ENCODE measurements around the gene FAM131C. TPM values are rescaled to one million over a fixed set of nuclear protein-coding genes. Genes with fewer than 3 reads are reported as not detected.

The FAM131C gene, protein sequence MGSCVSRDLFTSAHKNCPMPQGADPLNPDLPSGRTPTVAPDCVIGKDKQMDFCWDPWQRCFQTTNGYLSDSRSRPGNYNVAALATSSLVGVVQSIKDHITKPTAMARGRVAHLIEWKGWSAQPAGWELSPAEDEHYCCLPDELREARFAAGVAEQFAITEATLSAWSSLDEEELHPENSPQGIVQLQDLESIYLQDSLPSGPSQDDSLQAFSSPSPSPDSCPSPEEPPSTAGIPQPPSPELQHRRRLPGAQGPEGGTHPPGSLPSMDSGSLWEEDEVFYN
- 0.36 TPM in 1 of 2 replicates, not detected in the other for total RNA-seq

DNA sequence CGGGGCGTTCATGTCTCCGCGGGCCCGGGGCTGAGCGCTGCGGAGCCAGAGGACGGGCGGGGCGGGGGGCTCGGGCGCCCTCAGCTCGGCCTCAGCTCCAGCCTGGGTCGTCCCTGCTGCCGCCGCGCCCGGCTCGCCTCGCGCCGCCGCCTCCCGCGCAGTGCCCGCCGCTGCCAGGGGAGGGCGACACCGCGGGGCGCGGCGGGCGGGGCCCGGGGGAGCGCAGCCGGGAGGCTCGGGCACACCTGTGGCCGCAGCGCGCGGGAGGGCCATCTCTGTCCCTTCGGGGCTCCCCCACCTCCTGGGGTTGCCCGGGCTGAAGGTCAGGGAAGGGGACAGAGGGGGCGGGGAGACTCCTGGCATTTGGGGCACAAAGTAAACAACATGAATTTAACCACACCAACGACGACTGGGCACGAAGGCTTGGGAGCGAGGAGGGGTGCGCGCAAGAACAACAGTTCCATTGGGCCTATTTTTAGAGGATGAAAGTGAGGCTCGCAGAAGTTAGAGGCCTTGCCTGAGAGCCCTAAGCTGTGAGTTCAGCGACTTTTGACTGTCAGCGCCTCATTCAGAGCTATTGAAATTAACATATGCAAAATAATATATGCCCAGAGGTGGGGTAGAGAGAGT is at the start of gene FAM131C:
Gene FAM131C, minus strand, starts transcription at position 162 of the 630 bp plus-strand sequence. CDS start 209 bp downstream, outside the sequence.
- Histone ChIP-seq H2AFZ (ENCODE audit: low read length) (peak within 1 kb of the TSS; percentile 75), H3K9me3 (ENCODE audit: low read depth, low read length) (no peaks in the 10 kb centered on the region), H3K4me1 (ENCODE audit: insufficient read depth, low read length) (peaks cover 31% of the 10 kb centered on the region), H3K4me2 (ENCODE audit: insufficient read depth, low read length) (peak within 1 kb of the TSS; percentile 76), H4K20me1 (ENCODE audit: insufficient read depth, low read length) (no peaks in the 10 kb centered on the region), H3K36me3 (ENCODE audit: insufficient read depth, low read length) (no peaks in the 10 kb centered on the region), H3K4me3 (ENCODE audit: insufficient read depth, low read length) (peak within 1 kb of the TSS; percentile 66), H3K27ac (ENCODE audit: low read depth, low read length) (no peak within 1 kb of the TSS), H3K79me2 (ENCODE audit: insufficient read depth, low read length) (no peaks in the 10 kb centered on the region), H3K27me3 (ENCODE audit: insufficient read depth, low read length) (no peaks in the 10 kb centered on the region)
- TF ChIP-seq, protein P1, sequence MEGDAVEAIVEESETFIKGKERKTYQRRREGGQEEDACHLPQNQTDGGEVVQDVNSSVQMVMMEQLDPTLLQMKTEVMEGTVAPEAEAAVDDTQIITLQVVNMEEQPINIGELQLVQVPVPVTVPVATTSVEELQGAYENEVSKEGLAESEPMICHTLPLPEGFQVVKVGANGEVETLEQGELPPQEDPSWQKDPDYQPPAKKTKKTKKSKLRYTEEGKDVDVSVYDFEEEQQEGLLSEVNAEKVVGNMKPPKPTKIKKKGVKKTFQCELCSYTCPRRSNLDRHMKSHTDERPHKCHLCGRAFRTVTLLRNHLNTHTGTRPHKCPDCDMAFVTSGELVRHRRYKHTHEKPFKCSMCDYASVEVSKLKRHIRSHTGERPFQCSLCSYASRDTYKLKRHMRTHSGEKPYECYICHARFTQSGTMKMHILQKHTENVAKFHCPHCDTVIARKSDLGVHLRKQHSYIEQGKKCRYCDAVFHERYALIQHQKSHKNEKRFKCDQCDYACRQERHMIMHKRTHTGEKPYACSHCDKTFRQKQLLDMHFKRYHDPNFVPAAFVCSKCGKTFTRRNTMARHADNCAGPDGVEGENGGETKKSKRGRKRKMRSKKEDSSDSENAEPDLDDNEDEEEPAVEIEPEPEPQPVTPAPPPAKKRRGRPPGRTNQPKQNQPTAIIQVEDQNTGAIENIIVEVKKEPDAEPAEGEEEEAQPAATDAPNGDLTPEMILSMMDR (IDR thresholded peaks at IDR 0.05; ENCODE audit: extremely low read depth, low read depth, low read length): no peak
- peak; percentile 97 for DNase-seq (ENCODE audit: insufficient read length, low spot score, missing footprints)

DNA sequence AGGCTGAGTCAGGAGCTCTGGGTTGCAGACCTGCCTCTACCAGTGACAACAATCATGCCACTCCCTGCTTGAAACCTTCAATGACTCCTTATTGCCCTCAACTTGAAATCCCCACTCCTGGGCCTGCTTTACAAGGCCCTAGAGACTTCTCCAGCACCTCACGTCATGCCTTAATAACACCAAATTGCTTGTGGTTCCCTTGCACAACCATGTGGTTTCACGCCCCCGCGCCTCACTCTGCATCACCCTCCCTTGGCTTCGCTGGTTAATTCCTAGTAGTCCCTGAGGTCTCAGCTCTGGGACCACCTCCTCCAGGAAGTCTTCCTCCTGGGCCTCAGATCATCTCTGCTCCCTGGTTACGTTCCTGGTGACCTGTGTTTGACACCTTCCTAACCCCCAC is 49.5 kb upstream of the FAM131C start:
- Histone ChIP-seq H3K27ac (ENCODE audit: low read depth, low read length) (peak overlapping the region; percentile 90), H2AFZ (ENCODE audit: low read length) (no peak overlapping the region), H3K9me3 (ENCODE audit: low read depth, low read length) (no peaks in the 10 kb centered on the region), H4K20me1 (ENCODE audit: insufficient read depth, low read length) (peaks cover 24% of the 10 kb centered on the region), H3K4me1 (ENCODE audit: insufficient read depth, low read length) (peaks cover 38% of the 10 kb centered on the region), H3K4me2 (ENCODE audit: insufficient read depth, low read length) (peak overlapping the region; percentile 63), H3K27me3 (ENCODE audit: insufficient read depth, low read length) (no peaks in the 10 kb centered on the region), H3K4me3 (ENCODE audit: insufficient read depth, low read length) (no peak overlapping the region), H3K36me3 (ENCODE audit: insufficient read depth, low read length) (peaks cover 40% of the 10 kb centered on the region), H3K79me2 (ENCODE audit: insufficient read depth, low read length) (peaks cover 2% of the 10 kb centered on the region)
- TF ChIP-seq, protein P1 (IDR thresholded peaks at IDR 0.05; ENCODE audit: extremely low read depth, low read depth, low read length): no peak
- DNase-seq (ENCODE audit: insufficient read length, low spot score, missing footprints): peak; percentile 99

DNA sequence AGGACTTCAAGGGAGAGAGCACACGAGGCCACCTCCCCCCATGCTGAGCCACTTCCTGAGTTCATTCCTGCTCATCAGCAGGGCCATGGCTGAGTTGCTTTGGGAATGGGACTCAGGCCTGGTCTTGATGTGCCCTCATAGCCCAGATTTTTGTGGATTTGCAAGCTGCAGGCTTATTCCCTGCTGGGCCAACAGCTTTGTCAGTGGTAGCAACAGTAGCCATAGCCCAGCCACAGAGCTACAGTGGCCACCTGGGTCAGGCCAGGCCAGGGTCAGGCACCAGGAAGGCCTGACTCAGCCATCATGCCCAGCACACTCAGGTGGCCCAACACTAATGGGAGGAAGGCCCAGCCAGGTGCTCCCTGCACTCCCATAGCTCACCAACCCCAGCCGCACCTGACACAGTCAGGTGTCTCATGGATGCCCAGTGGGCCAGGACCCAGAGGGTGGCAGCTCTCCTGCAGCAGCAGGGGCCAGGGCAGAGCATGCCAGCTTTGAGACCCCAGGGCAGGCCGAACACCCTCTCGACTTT is 49.0 kb upstream of the FAM131C start:
- TF ChIP-seq, protein P1 (IDR thresholded peaks at IDR 0.05; ENCODE audit: extremely low read depth, low read depth, low read length): no peak
- Histone ChIP-seq H3K4me3 (ENCODE audit: insufficient read depth, low read length) (peak overlapping the region; percentile 33), H3K9me3 (ENCODE audit: low read depth, low read length) (no peaks in the 10 kb centered on the region), H3K4me2 (ENCODE audit: insufficient read depth, low read length) (peak overlapping the region; percentile 63), H3K4me1 (ENCODE audit: insufficient read depth, low read length) (peaks cover 43% of the 10 kb centered on the region), H3K36me3 (ENCODE audit: insufficient read depth, low read length) (peaks cover 36% of the 10 kb centered on the region), H3K27me3 (ENCODE audit: insufficient read depth, low read length) (no peaks in the 10 kb centered on the region), H4K20me1 (ENCODE audit: insufficient read depth, low read length) (peaks cover 21% of the 10 kb centered on the region), H2AFZ (ENCODE audit: low read length) (no peak overlapping the region), H3K79me2 (ENCODE audit: insufficient read depth, low read length) (peaks cover 2% of the 10 kb centered on the region), H3K27ac (ENCODE audit: low read depth, low read length) (peak overlapping the region; percentile 90)
- peak; percentile 95 for DNase-seq (ENCODE audit: insufficient read length, low spot score, missing footprints)

DNA sequence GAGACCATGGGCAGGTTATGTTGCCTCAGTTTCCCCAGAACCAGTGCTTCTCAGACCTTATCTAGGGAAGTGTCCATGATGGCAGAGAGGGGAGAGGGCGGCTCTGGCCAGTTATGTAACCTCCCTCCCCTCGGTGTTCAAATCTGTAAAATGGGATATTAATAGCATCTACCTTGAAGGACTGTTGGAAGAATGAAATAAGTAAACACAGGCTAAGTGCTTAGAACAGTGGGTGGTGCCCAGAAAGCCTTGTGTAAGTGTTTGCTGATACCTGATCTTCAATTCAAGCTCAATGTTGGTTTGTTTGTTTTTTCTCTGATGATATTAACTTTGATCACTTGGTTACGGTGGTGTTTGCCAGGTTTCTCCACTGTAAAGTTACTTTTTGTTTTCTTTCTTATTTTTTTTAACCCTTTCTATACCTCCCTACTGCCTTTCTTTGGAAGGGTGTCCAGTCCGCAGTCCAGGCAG is 47.5 kb upstream of the FAM131C start:
- no peak overlapping the region for H3K27ac ChIP-seq (ENCODE audit: low read depth, low read length)
- peaks cover 9% of the 10 kb centered on the region for H4K20me1 ChIP-seq (ENCODE audit: insufficient read depth, low read length)
- H3K4me1 ChIP-seq (ENCODE audit: insufficient read depth, low read length): peaks cover 49% of the 10 kb centered on the region
- peaks cover 22% of the 10 kb centered on the region for H3K36me3 ChIP-seq (ENCODE audit: insufficient read depth, low read length)
- H3K27me3 ChIP-seq (ENCODE audit: insufficient read depth, low read length): no peaks in the 10 kb centered on the region
- no peak overlapping the region for H3K4me2 ChIP-seq (ENCODE audit: insufficient read depth, low read length)
- no peaks in the 10 kb centered on the region for H3K79me2 ChIP-seq (ENCODE audit: insufficient read depth, low read length)
- no peak overlapping the region for H3K4me3 ChIP-seq (ENCODE audit: insufficient read depth, low read length)
- no peaks in the 10 kb centered on the region for H3K9me3 ChIP-seq (ENCODE audit: low read depth, low read length)
- H2AFZ ChIP-seq (ENCODE audit: low read length): no peak overlapping the region
- TF ChIP-seq, protein P1 (IDR thresholded peaks at IDR 0.05; ENCODE audit: extremely low read depth, low read depth, low read length): no peak
- DNase-seq (ENCODE audit: insufficient read length, low spot score, missing footprints): peak; percentile 55

Data from osteoblast (primary cell).